CD14-positive monocyte (primary cell): Measurements from ENCODE around the gene KDM1B. TPM values are rescaled to one million over a fixed set of nuclear protein-coding genes. Genes with fewer than 3 reads are reported as not detected.
A peak's percentile ranks its signal among the peaks of the same experiment; 100 is the strongest.

Experiments
- DNase-seq, 3 donors: peaks; one replicate each; pipeline ENCODE4 v3.0.0-alpha.2; 2011 to 2022
- H2AFZ ChIP-seq: 2 replicates; pipeline ENCODE4 v1.6.0; 2012; ENCODE audit warnings: mild to moderate bottlenecking, low read depth, low read length, inconsistent platforms; ENCODE audit not compliant: insufficient read depth, poor library complexity, severe bottlenecking
- H3K27ac ChIP-seq, 2 donors: 1 replicate in 1 of 2; 2 replicates in 1 of 2; pipeline ENCODE4 v1.5.1; 2012 to 2013; ENCODE audit warnings: low read length in 2 of 2, control low read depth in 1 of 2, inconsistent platforms in 1 of 2, low read depth in 1 of 2, mild to moderate bottlenecking in 1 of 2
- H3K27me3 ChIP-seq, 2 donors: one replicate each; pipeline versions ENCODE4 v1.6.0 to v1.6.1; 2011 to 2013; ENCODE audit warnings: low read length in 2 of 2; ENCODE audit not compliant: control insufficient read depth in 2 of 2, insufficient read depth in 2 of 2
- H3K36me3 ChIP-seq, 2 donors: replicated peaks in 1 of 2; 1 replicate in 1 of 2; 2 replicates in 1 of 2; pipeline versions ENCODE4 v1.5.1 to v1.6.1; 2012 to 2013; ENCODE audit warnings: low read length in 2 of 2, control low read depth in 1 of 2, inconsistent platforms in 1 of 2, mild to moderate bottlenecking in 1 of 2; ENCODE audit not compliant: insufficient read depth in 2 of 2, control insufficient read depth in 1 of 2
- H3K4me1 ChIP-seq, 2 donors: 1 replicate in 1 of 2; 2 replicates in 1 of 2; pipeline versions ENCODE4 v1.5.1 to v1.6.1; 2012 to 2013; ENCODE audit warnings: low read length in 2 of 2, control low read depth in 1 of 2, inconsistent platforms in 1 of 2, mild to moderate bottlenecking in 1 of 2, moderate library complexity in 1 of 2; ENCODE audit not compliant: insufficient read depth in 2 of 2, control insufficient read depth in 1 of 2
- H3K4me2 ChIP-seq: replicated peaks from 2 replicates; pipeline ENCODE3; 2012; ENCODE audit warnings: low read length, moderate library complexity, mild to moderate bottlenecking; ENCODE audit not compliant: poor library complexity, severe bottlenecking; ENCODE audit errors: extremely low read depth
- H3K4me3 ChIP-seq, 3 experiments: fragments of 200-600 bp in 1 of 3; sonication (generic) in 1 of 3; replicated peaks in 1 of 3; 1 replicate in 2 of 3; 2 replicates in 1 of 3; pipeline ENCODE4 v1.5.1; 2011 to 2013; ENCODE audit warnings: low read length in 3 of 3, mild to moderate bottlenecking in 3 of 3, control low read depth in 2 of 3, low read depth in 2 of 3, inconsistent platforms in 1 of 3, moderate library complexity in 1 of 3
- H3K79me2 ChIP-seq: 2 replicates; pipeline ENCODE4 v1.6.0; 2012; ENCODE audit warnings: mild to moderate bottlenecking, control low read depth, inconsistent platforms, low read length, moderate library complexity; ENCODE audit not compliant: insufficient read depth
- H3K9ac ChIP-seq: 2 replicates; pipeline ENCODE4 v1.6.0; 2017; ENCODE audit warnings: low read length, mild to moderate bottlenecking; ENCODE audit not compliant: insufficient read depth, poor library complexity, severe bottlenecking
- H3K9me3 ChIP-seq, 2 donors: replicated peaks in 1 of 2; 1 replicate in 1 of 2; 2 replicates in 1 of 2; pipeline versions ENCODE4 v1.5.1 to v1.6.1; 2012 to 2013; ENCODE audit warnings: low read length in 2 of 2, control low read depth in 1 of 2; ENCODE audit not compliant: control insufficient read depth in 1 of 2, insufficient read depth in 1 of 2
- H4K20me1 ChIP-seq: 2 replicates; pipeline ENCODE4 v1.6.0; 2012; ENCODE audit warnings: mild to moderate bottlenecking, low read length, control low read depth, moderate library complexity; ENCODE audit not compliant: insufficient read depth
- H3K27ac Mint-ChIP-seq, 7 donors: one replicate each; pipeline ENCODE4 v1.8.0; 2020; ENCODE audit warnings: mild to moderate bottlenecking in 7 of 7, mixed read lengths in 7 of 7, moderate library complexity in 6 of 7, inconsistent platforms in 2 of 7
- H3K27me3 Mint-ChIP-seq, 3 donors: one replicate each; pipeline ENCODE4 v1.8.0; 2021 to 2022; ENCODE audit warnings: low read depth in 3 of 3, mild to moderate bottlenecking in 3 of 3, mixed read lengths in 3 of 3, moderate library complexity in 3 of 3, inconsistent platforms in 1 of 3
- H3K36me3 Mint-ChIP-seq, 2 donors: one replicate each; pipeline ENCODE4 v1.8.0; 2020; ENCODE audit warnings: mixed read lengths in 2 of 2, inconsistent platforms in 1 of 2, mild to moderate bottlenecking in 1 of 2
- H3K4me1 Mint-ChIP-seq: one replicate; pipeline ENCODE4 v1.8.0; 2020; ENCODE audit warnings: mild to moderate bottlenecking, mixed read lengths
- H3K4me3 Mint-ChIP-seq, 2 donors: one replicate each; pipeline ENCODE4 v1.8.0; 2020; ENCODE audit warnings: mild to moderate bottlenecking in 2 of 2, mixed read lengths in 2 of 2, moderate library complexity in 1 of 2
- H3K9me3 Mint-ChIP-seq, 7 donors: one replicate each; pipeline ENCODE4 v1.8.0; 2020 to 2022; ENCODE audit warnings: mixed read lengths in 7 of 7, mild to moderate bottlenecking in 6 of 7, moderate library complexity in 6 of 7, inconsistent platforms in 2 of 7
- CTCF ChIP-seq: fragments of 200-600 bp; IDR thresholded peaks from one replicate; pipeline ENCODE4 v1.8.0; 2022; ENCODE audit warnings: antibody characterized with exemption, mild to moderate bottlenecking
- WGBS: methylation state at CpG from one replicate; pipeline ENCODE4 v1.1.5; 2013; ENCODE audit warnings: missing lambda C conversion rate; ENCODE audit not compliant: insufficient coverage; 5-methylcytosine and 5-hydroxymethylcytosine counted together
- intact Hi-C, 2 donors: fragments of 100-400 bp; cut with micrococcal nuclease; formaldehyde crosslinking; loops; one replicate each; pipeline versions ENCODE4 v1.15.0 to v1.15.1; 2023
- polyA plus RNA-seq, 3 donors: library from polyadenylated mRNA; depleted of rRNA in 1 of 3; unstranded in 2 of 3; stranded (reverse) in 1 of 3; fragments of 300-500 nt in 2 of 3; fragments of >200 nt in 1 of 3; fragmentation: Illumina TruSeq in 2 of 3; gene quantifications; 1 replicate in 2 of 3; 2 replicates in 1 of 3; pipeline ENCODE4 v1.2.3, GENCODE V29; 2012 to 2021

KDM1B gene
- polyA plus RNA-seq, 3 donors, result 4.4 to 50.8 (median 24.1) TPM

GRCh38 chr6:18209539-18210197 is 54.4 kb downstream of the KDM1B start:
- peak overlapping the region in 1 of 7 donors; percentile 26 for H3K27ac Mint-ChIP-seq
- H2AFZ ChIP-seq, result no peak overlapping the region
- H3K79me2 ChIP-seq, result no peaks in the 10 kb centered on the region
- peaks cover 84 to 98% of the 10 kb centered on the region in 2 donors for H3K36me3 ChIP-seq
- H3K4me2 ChIP-seq, result no peak overlapping the region
- H3K4me3 ChIP-seq, result no peak overlapping the region
- no peak overlapping the region for H3K27ac ChIP-seq
- no peak overlapping the region for H3K4me3 Mint-ChIP-seq
- H3K27me3 ChIP-seq, result no peaks in the 10 kb centered on the region
- peaks cover 89 to 100% of the 10 kb centered on the region in 2 donors for H3K36me3 Mint-ChIP-seq
- TF ChIP-seq CTCF, result no peak
- peaks cover 0 to 2% (median 0%) of the 10 kb centered on the region in 3 donors for H3K27me3 Mint-ChIP-seq
- no peaks in the 10 kb centered on the region for H3K9me3 ChIP-seq
- intact Hi-C loops, result no loop called here
- DNase-seq, result no peak
- H3K9ac ChIP-seq, result no peak overlapping the region
- 95% methylated on average over 9 of the region's 12 CpGs for WGBS
- peaks cover under 1 to 6% of the 10 kb centered on the region in 2 donors for H3K4me1 ChIP-seq
- peaks cover 0 to 2% (median 0%) of the 10 kb centered on the region in 7 donors for H3K9me3 Mint-ChIP-seq
- peaks cover 18% of the 10 kb centered on the region for H4K20me1 ChIP-seq
- H3K4me1 Mint-ChIP-seq, result peaks cover 9% of the 10 kb centered on the region

- Histone ChIP-seq H3K4me3 (no peak overlapping the region), H3K27ac (no peak overlapping the region), H3K4me2 (no peak overlapping the region), H3K9ac (no peak overlapping the region), H4K20me1 (peaks cover 18% of the 10 kb centered on the region), H3K27me3 (no peaks in the 10 kb centered on the region), H3K4me1 (peaks cover 11 to 17% of the 10 kb centered on the region in 2 donors), H2AFZ (no peak overlapping the region), H3K36me3 (peaks cover 85 to 93% of the 10 kb centered on the region in 2 donors), H3K9me3 (no peaks in the 10 kb centered on the region), H3K79me2 (no peaks in the 10 kb centered on the region)
- H3K9me3 Mint-ChIP-seq, result peaks cover 0 to 2% (median 0%) of the 10 kb centered on the region in 7 donors
- DNase-seq, result no peak
- H3K36me3 Mint-ChIP-seq, result peaks cover 81 to 97% of the 10 kb centered on the region in 2 donors
- no peak overlapping the region for H3K4me3 Mint-ChIP-seq
- peaks cover 0 to 2% (median 0%) of the 10 kb centered on the region in 3 donors for H3K27me3 Mint-ChIP-seq
- peaks cover 19% of the 10 kb centered on the region for H3K4me1 Mint-ChIP-seq
- 100% methylated on average over 4 of the region's 5 CpGs for WGBS
- H3K27ac Mint-ChIP-seq, result peak overlapping the region in 1 of 7 donors; percentile 15
- TF ChIP-seq CTCF, result no peak
- intact Hi-C loops, result no loop called here
These were observed 55.5 kb downstream of the KDM1B start for GRCh38 chr6:18210707-18211106.
